B cell (primary cell): Measurements from ENCODE around the gene VTCN1.

ENCODE experiments used
- EZH2 ChIP-seq: IDR thresholded peaks from 2 replicates; pipeline ENCODE4 v1.6.1; 2012; ENCODE audit warnings: borderline replicate concordance, low read depth, mild to moderate bottlenecking, moderate library complexity, low read length; ENCODE audit not compliant: insufficient read depth, poor library complexity, severe bottlenecking
- TF ChIP-seq, protein P1 (sequence below): fragments of 200-600 bp; IDR thresholded peaks from one replicate; pipeline ENCODE4 v1.8.0; 2022; ENCODE audit warnings: antibody characterized with exemption, mild to moderate bottlenecking

- no peak for TF ChIP-seq EZH2
- TF ChIP-seq, protein P1, sequence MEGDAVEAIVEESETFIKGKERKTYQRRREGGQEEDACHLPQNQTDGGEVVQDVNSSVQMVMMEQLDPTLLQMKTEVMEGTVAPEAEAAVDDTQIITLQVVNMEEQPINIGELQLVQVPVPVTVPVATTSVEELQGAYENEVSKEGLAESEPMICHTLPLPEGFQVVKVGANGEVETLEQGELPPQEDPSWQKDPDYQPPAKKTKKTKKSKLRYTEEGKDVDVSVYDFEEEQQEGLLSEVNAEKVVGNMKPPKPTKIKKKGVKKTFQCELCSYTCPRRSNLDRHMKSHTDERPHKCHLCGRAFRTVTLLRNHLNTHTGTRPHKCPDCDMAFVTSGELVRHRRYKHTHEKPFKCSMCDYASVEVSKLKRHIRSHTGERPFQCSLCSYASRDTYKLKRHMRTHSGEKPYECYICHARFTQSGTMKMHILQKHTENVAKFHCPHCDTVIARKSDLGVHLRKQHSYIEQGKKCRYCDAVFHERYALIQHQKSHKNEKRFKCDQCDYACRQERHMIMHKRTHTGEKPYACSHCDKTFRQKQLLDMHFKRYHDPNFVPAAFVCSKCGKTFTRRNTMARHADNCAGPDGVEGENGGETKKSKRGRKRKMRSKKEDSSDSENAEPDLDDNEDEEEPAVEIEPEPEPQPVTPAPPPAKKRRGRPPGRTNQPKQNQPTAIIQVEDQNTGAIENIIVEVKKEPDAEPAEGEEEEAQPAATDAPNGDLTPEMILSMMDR = no peak
Measured at GRCh38 chr1:117105722-117106121, 105.0 kb downstream of the VTCN1 start.
